Measurements from ENCODE around the gene P2RY2. TPM values are rescaled to one million over a fixed set of nuclear protein-coding genes. Genes with fewer than 3 reads are reported as not detected.

The P2RY2 gene
- total and polyA plus RNA-seq, 10 of the 15 experiments (the other 5 are each of a cell fraction or from before 2014, with no cell fraction given): 0.03 to 0.23 (median 0.17) TPM; not detected in 7

DNA sequence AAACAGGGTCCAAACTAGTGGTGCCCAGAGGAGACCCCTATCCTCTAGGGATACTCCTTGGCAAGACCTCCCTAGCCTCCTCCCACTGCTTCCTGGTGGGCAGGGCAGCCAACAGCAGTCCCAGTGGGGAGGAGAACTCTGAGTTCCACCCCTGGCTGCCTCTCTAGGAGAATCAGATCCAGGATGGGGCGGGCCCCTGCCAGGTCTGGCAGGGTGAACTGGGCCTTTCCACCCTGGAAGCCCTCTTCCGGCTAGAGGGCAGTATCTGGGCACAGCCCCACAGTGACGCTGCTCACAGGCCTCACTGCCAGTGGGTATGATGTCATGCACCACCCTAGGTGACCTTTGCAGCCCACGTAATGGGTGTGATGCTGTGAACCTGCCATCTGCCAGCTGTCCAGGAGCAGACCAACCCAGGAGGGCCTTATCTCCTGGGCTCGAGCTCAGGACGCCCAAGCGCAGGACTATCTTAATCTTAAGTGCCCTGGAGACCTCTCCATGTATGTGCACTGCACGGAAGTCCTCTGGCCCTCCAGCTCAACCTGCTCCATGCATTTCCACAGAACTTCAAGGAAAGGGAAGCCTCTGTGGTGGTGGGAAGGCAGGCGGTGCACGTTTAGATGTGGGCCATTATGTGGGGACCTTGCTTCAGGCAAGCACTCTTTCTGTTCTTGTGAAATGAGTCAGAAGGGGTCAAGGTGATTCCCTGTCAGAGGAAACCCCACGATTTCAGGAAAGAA, 44.2 kb upstream of the P2RY2 start (continued):
- TF ChIP-seq BCLAF1 (IDR thresholded peaks at IDR 0.05): no peak
- TF ChIP-seq RUNX3 (IDR thresholded peaks at IDR 0.05; ENCODE audit: low read length): peak; percentile 78
- TF ChIP-seq IKZF1 (conservative IDR thresholded peaks at IDR 0.05): peak; percentile 53; the same call in 1 of the 2 replicates
- peak; percentile 71; the same call in 1 of the 2 replicates for TF ChIP-seq NFIC (IDR thresholded peaks at IDR 0.05; ENCODE audit: low read depth, low read length)
- TF ChIP-seq YY1 (IDR thresholded peaks at IDR 0.05; ENCODE audit: low read depth, low read length): peak; percentile 33; the same call in 1 of the 2 replicates
- TF ChIP-seq FOXM1 (IDR thresholded peaks at IDR 0.05; ENCODE audit: low read depth, low read length): 0 out of 2 replicates have a peak, but pooled peaks have one; percentile 27
- TF ChIP-seq EED (IDR thresholded peaks at IDR 0.05; ENCODE audit: low read depth): peak; percentile 93
- TF ChIP-seq BMI1 (IDR thresholded peaks at IDR 0.05; ENCODE audit: borderline replicate concordance): no peak
- peak; percentile 69 for TF ChIP-seq JUNB (IDR thresholded peaks at IDR 0.05)
- TF ChIP-seq ZNF592 (IDR thresholded peaks at IDR 0.05): no peak
- 0 out of 2 replicates have a peak, but pooled peaks have one; percentile 46 for TF ChIP-seq CREM (IDR thresholded peaks at IDR 0.05; ENCODE audit: low read depth)

Measured in GM12878 (cell line).